ENCODE results near the gene BRD2. TPM values are rescaled to one million over a fixed set of nuclear protein-coding genes. Genes with fewer than 3 reads are reported as not detected.

Gene BRD2
- total and polyA plus RNA-seq, 9 of the 15 experiments (the other 6 are each of a cell fraction or from before 2014, with no cell fraction given) = 19.0 to 252 (median 181) TPM

- TF ChIP-seq ZNF146 (CRISPR knock-in tag; IDR thresholded peaks at IDR 0.05; ENCODE audit: unreplicated experiment) (peak; percentile 6), TCF15 (CRISPR knock-in tag; IDR thresholded peaks at IDR 0.05) (no peak), ZNF280A (IDR thresholded peaks at IDR 0.05; ENCODE audit: low read depth, partially characterized antibody) (no peak), EZH2 (IDR thresholded peaks at IDR 0.05; ENCODE audit: borderline replicate concordance, low read depth, low read length) (no peak), CBX3 (IDR thresholded peaks at IDR 0.05; ENCODE audit: borderline replicate concordance in 1 of 2, low read length in 2 of 2) (no peak), RBM25 (IDR thresholded peaks at IDR 0.05; ENCODE audit: low read depth, low read length, severe bottlenecking) (no peak), GTF2E2 (tag; IDR thresholded peaks at IDR 0.05) (peak; percentile 95; the same call in 1 of the 2 replicates), ZNF609 (CRISPR knock-in tag; IDR thresholded peaks at IDR 0.05; ENCODE audit: borderline replicate concordance) (peak; percentile 29), ZNF124 (CRISPR knock-in tag; IDR thresholded peaks at IDR 0.05) (no peak; the same call in 1 of the 2 replicates), E2F3 (CRISPR knock-in tag; IDR thresholded peaks at IDR 0.05) (no peak), THRA (IDR thresholded peaks at IDR 0.05) (no peak), ZNF77 (CRISPR knock-in tag; IDR thresholded peaks at IDR 0.05) (no peak), U2AF1 (optimal IDR thresholded peaks at IDR 0.05; ENCODE audit: low read depth, low read length) (peak; percentile 71), ZNF592 (IDR thresholded peaks at IDR 0.05) (no peak)
Observed at GRCh38 chr6:32972353-32973143, 4.2 kb downstream of the BRD2 start (continued).

All from K562 (cell line).